Endothelial cell (in vitro differentiated cells): ENCODE data around the gene CCDC38. TPM values are rescaled to one million over a fixed set of nuclear protein-coding genes. Genes with fewer than 3 reads are reported as not detected.

ENCODE experiments used
- DNase-seq: peaks from one replicate; pipeline ENCODE4 v3.0.0; 2021; ENCODE audit warnings: low spot score
- H3K27ac Mint-ChIP-seq: one replicate; pipeline ENCODE4 v1.8.0; 2021; ENCODE audit warnings: mixed read lengths, inconsistent platforms; ENCODE audit not compliant: unreplicated experiment
- H3K27me3 Mint-ChIP-seq: one replicate; pipeline ENCODE4 v1.8.0; 2021; ENCODE audit warnings: mild to moderate bottlenecking, moderate library complexity, mixed read lengths, inconsistent platforms; ENCODE audit not compliant: unreplicated experiment
- H3K36me3 Mint-ChIP-seq: one replicate; pipeline ENCODE4 v1.8.0; 2021; ENCODE audit warnings: mild to moderate bottlenecking, low read depth, mixed read lengths, inconsistent platforms; ENCODE audit not compliant: unreplicated experiment
- H3K4me1 Mint-ChIP-seq: one replicate; pipeline ENCODE4 v1.8.0; 2021; ENCODE audit warnings: mild to moderate bottlenecking, mixed read lengths, inconsistent platforms; ENCODE audit not compliant: unreplicated experiment
- H3K4me3 Mint-ChIP-seq: one replicate; pipeline ENCODE4 v1.8.0; 2021; ENCODE audit warnings: mild to moderate bottlenecking, mixed read lengths, inconsistent platforms; ENCODE audit not compliant: unreplicated experiment
- H3K9me3 Mint-ChIP-seq: one replicate; pipeline ENCODE4 v1.8.0; 2021; ENCODE audit warnings: mixed read lengths, inconsistent platforms; ENCODE audit not compliant: unreplicated experiment
- total RNA-seq: library from RNA; stranded (reverse); fragmentation: NEBNext Ultra II Directional; extraction: Animal tissue kit (Norgen Biotek cat#: 25700); gene quantifications from one replicate; pipeline ENCODE4 v1.2.1, GENCODE V29; 2021; ENCODE audit not compliant: unreplicated experiment
- TF ChIP-seq, protein P1 (sequence below): fragments of 200-600 bp; sonication (generic); IDR thresholded peaks from one replicate; pipeline ENCODE4 v1.5.0; 2021; ENCODE audit warnings: antibody characterized with exemption; ENCODE audit not compliant: unreplicated experiment

The CCDC38 gene
- total RNA-seq, 1 donor from 2014 or later: not detected

DNA sequence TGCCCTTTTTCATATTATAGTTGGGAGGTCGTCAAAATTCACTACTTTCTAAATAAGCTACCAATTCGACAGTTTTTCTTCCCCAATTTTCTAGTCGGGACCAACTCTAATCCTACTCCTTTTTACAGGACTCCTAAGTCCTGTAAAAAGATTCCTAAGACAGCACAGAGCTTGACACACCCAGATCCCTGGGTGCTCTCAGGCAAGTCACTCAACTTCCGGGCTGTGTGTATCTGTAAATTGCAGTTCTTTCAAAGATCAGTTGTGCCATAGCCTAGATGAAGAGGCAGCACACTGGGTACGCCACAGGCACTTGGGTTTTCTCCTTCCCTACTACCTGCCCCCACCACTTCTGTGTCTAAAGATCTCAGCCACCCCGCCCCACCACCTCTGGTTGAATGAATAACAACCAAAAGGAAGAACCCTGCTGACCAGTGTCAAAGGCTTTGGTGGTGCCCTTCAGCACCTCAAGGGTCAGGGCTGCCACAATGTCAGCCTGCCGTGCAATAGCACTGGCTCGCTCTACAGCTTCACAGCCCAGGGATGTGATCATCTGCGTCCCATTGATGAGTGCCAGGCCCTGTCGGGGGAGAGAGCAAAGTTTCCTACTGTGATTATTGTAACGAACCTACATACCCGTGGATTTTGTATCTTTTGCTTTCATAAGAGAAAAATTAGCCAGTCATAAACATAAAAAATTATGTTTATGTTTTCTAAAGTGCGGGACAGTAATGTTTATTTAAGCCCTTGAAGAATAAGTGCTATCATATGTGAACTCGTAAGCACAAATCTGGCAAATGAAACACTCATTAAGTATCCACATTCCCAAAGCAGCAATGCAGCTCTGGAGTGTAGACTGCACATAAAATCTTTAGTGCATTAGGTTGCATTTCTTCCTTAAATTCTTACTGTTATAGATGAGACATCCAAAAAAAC, 44.5 kb upstream of the CCDC38 start:
- H3K27ac Mint-ChIP-seq: no peak overlapping the region
- no peaks in the 10 kb centered on the region for H3K36me3 Mint-ChIP-seq
- TF ChIP-seq, protein P1, sequence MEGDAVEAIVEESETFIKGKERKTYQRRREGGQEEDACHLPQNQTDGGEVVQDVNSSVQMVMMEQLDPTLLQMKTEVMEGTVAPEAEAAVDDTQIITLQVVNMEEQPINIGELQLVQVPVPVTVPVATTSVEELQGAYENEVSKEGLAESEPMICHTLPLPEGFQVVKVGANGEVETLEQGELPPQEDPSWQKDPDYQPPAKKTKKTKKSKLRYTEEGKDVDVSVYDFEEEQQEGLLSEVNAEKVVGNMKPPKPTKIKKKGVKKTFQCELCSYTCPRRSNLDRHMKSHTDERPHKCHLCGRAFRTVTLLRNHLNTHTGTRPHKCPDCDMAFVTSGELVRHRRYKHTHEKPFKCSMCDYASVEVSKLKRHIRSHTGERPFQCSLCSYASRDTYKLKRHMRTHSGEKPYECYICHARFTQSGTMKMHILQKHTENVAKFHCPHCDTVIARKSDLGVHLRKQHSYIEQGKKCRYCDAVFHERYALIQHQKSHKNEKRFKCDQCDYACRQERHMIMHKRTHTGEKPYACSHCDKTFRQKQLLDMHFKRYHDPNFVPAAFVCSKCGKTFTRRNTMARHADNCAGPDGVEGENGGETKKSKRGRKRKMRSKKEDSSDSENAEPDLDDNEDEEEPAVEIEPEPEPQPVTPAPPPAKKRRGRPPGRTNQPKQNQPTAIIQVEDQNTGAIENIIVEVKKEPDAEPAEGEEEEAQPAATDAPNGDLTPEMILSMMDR: no peak
- no peak for DNase-seq
- no peak overlapping the region for H3K4me3 Mint-ChIP-seq
- H3K9me3 Mint-ChIP-seq: no peaks in the 10 kb centered on the region
- peaks cover 1% of the 10 kb centered on the region for H3K27me3 Mint-ChIP-seq
- peaks cover 21% of the 10 kb centered on the region for H3K4me1 Mint-ChIP-seq

DNA sequence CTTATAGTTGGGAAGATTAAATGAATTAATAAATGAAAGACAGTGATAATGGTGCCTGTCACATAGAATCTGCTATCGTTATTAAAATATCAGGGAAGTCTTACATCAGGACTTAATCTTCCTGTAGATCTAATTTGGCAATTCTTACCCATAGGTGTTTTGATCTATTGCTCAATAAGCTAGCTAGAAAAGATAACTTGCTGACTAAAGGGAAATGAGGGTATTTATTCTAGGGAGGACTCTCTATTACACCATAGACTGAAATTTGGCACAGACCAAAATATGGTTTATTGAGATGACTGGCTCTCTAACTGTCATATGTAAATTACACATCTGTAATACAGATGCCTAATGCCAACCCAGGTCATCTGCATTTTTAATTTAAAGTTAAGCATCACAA, 42.3 kb upstream of the CCDC38 start:
- no peaks in the 10 kb centered on the region for H3K36me3 Mint-ChIP-seq

DNA sequence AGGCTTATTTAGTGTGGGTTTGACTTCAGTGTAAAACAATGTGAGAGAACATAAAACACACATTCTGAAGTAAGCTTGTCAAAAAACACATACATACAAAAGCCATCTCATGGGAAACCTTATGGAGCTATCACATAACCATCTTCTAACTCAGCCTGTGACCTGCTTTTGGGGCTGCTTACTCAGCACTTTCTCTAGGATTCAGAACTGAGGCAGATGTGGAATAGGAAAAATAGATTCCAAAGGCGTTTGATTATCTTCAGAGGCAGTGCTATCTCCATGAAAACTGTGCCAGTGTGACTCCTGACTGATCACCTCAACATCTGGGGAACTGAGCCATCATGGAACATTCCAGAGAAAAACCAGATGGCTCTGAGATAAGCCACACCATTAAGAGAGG, 40.2 kb upstream of the CCDC38 start:
- Mint-ChIP-seq H3K4me3 (no peak overlapping the region), H3K4me1 (no peaks in the 10 kb centered on the region), H3K36me3 (no peaks in the 10 kb centered on the region), H3K27me3 (no peaks in the 10 kb centered on the region), H3K27ac (no peak overlapping the region), H3K9me3 (no peaks in the 10 kb centered on the region)
- TF ChIP-seq, protein P1: no peak
- DNase-seq: no peak

More for the DNA sequence above, 42.3 kb upstream of the CCDC38 start:
- TF ChIP-seq, protein P1: no peak
- H3K27ac Mint-ChIP-seq: no peak overlapping the region
- H3K9me3 Mint-ChIP-seq: no peaks in the 10 kb centered on the region
- H3K27me3 Mint-ChIP-seq: no peaks in the 10 kb centered on the region
- DNase-seq: no peak
- peaks cover 11% of the 10 kb centered on the region for H3K4me1 Mint-ChIP-seq
- H3K4me3 Mint-ChIP-seq: no peak overlapping the region

DNA sequence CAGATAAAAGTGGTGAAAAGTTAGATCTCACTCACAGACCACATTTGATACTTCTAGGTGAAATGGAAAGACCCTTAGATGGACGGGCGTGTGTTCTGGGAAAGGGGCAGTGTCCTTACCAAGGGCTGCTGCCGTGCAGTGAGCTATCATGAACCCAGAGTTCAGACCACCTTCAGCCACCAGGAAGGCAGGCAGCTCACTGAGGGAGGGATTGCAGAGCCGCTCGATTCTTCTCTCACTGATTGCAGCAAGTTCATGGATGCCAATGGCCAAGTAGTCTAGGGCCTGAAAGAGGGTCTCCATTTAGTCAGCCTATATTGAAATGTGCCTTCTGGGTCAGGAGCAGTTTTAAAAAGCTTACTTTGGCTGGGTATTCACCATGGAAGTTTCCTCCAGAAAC, 38.0 kb upstream of the CCDC38 start:
- no peak overlapping the region for H3K27ac Mint-ChIP-seq
- H3K36me3 Mint-ChIP-seq: no peaks in the 10 kb centered on the region
- H3K27me3 Mint-ChIP-seq: no peaks in the 10 kb centered on the region
- no peak for DNase-seq
- H3K9me3 Mint-ChIP-seq: no peaks in the 10 kb centered on the region
- H3K4me1 Mint-ChIP-seq: no peaks in the 10 kb centered on the region
- TF ChIP-seq, protein P1: no peak
- no peak overlapping the region for H3K4me3 Mint-ChIP-seq

DNA sequence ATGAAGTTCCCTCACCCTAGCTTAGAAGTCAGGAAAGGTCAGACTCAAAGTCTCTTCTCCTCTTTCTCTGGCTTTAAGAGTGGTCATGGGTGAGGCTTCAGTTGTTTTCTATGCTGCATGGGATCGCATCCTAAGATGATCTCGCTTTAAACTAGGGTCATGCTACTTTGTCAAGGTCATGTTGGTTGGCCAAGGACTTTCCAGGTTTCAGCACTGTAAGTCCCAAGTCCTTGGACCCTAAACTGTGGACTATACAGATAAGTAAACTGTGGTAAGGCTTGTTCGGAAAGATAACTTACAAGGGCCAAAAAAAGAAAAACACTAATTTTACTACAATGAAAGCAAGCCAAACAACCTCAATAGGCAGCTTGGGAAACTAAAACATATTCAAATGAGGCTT, 36.4 kb upstream of the CCDC38 start:
- Mint-ChIP-seq H3K9me3 (no peaks in the 10 kb centered on the region), H3K27me3 (peaks cover 3% of the 10 kb centered on the region), H3K27ac (no peak overlapping the region), H3K4me3 (no peak overlapping the region), H3K4me1 (no peaks in the 10 kb centered on the region), H3K36me3 (no peaks in the 10 kb centered on the region)
- no peak for DNase-seq
- TF ChIP-seq, protein P1: no peak
